NCI-H2196 treated with DMSO at 0.1 percent for 48 hours (cell line): ENCODE measurements around the gene CNGA2.

Experiments used
- DNase-seq: peaks from one replicate; lab custom pipeline; 2025; ENCODE audit not compliant: unreplicated experiment; lab: John Stamatoyannopoulos, UW

CNGA2 gene

GRCh38 chrX:151711787-151712186 is 22.8 kb upstream of the CNGA2 start:
- peak; percentile 36 for DNase-seq

- no peak for DNase-seq
Observed at GRCh38 chrX:151712253-151712652, 22.3 kb upstream of the CNGA2 start.

GRCh38 chrX:151713849-151714248 is 20.7 kb upstream of the CNGA2 start:
- no peak for DNase-seq

- no peak for DNase-seq
Observed at GRCh38 chrX:151714362-151714761, 20.2 kb upstream of the CNGA2 start.

GRCh38 chrX:151715752-151716151 is 18.8 kb upstream of the CNGA2 start, which contains the start of gene FATE1:
Gene FATE1 (plus strand): TSS chrX:151716035. CDS start chrX:151716120, 85 bp downstream.
- no peak for DNase-seq

- DNase-seq = no peak
Observed at GRCh38 chrX:151722241-151722846, 12.2 kb upstream of the CNGA2 start.

GRCh38 chrX:151723156-151723760 is 11.3 kb upstream of the CNGA2 start:
- DNase-seq = no peak

- peak; percentile 3 for DNase-seq
Observed at GRCh38 chrX:151724563-151725337, 9.8 kb upstream of the CNGA2 start.

- peak; percentile 8 for DNase-seq
Observed at GRCh38 chrX:151725338-151725614, 9.3 kb upstream of the CNGA2 start.

- DNase-seq = no peak
Observed at GRCh38 chrX:151726751-151727150, 7.8 kb upstream of the CNGA2 start.

GRCh38 chrX:151727346-151727745 is 7.2 kb upstream of the CNGA2 start:
- DNase-seq = no peak

GRCh38 chrX:151729056-151729725 is 5.4 kb upstream of the CNGA2 start:
- DNase-seq = no peak

GRCh38 chrX:151735219-151735618 is 673 bp downstream of the CNGA2 start:
- DNase-seq = no peak

GRCh38 chrX:151736685-151737084 is 2.1 kb downstream of the CNGA2 start:
- DNase-seq = no peak

- DNase-seq = no peak
Observed at GRCh38 chrX:151737494-151737893, 2.9 kb downstream of the CNGA2 start.

- DNase-seq = no peak
Observed at GRCh38 chrX:151738751-151739150, 4.2 kb downstream of the CNGA2 start.

- no peak for DNase-seq
Observed at GRCh38 chrX:151741606-151742005, 7.1 kb downstream of the CNGA2 start.

GRCh38 chrX:151742311-151742710 is 7.8 kb downstream of the CNGA2 start:
- no peak for DNase-seq

GRCh38 chrX:151743651-151744470 is 9.3 kb downstream of the CNGA2 start:
- DNase-seq = no peak

- DNase-seq = no peak
Observed at GRCh38 chrX:151745651-151746050, 11.1 kb downstream of the CNGA2 start.

- DNase-seq = no peak
Observed at GRCh38 chrX:151746502-151746901, 12.0 kb downstream of the CNGA2 start.
